Activated naive CD8-positive, alpha-beta T cell treated with anti-CD3 and anti-CD28 coated beads for 36 hours (primary cell): Measurements from ENCODE around the gene SKI. TPM values are rescaled to one million over a fixed set of nuclear protein-coding genes. Genes with fewer than 3 reads are reported as not detected.

ENCODE experiments used
- DNase-seq: peaks from one replicate; pipeline ENCODE4 v3.0.0; 2021
- H3K27ac Mint-ChIP-seq: one replicate; pipeline ENCODE4 v1.8.0; 2022; ENCODE audit warnings: mild to moderate bottlenecking, moderate library complexity, mixed read lengths
- H3K27me3 Mint-ChIP-seq: one replicate; pipeline ENCODE4 v1.8.0; 2022; ENCODE audit warnings: mild to moderate bottlenecking, mixed read lengths
- H3K36me3 Mint-ChIP-seq: one replicate; pipeline ENCODE4 v1.8.0; 2021; ENCODE audit warnings: mild to moderate bottlenecking, mixed read lengths
- H3K4me1 Mint-ChIP-seq: one replicate; pipeline ENCODE4 v1.8.0; 2021; ENCODE audit warnings: mixed read lengths
- H3K4me3 Mint-ChIP-seq: one replicate; pipeline ENCODE4 v1.8.0; 2022; ENCODE audit warnings: mild to moderate bottlenecking, moderate library complexity, mixed read lengths
- H3K9me3 Mint-ChIP-seq: one replicate; pipeline ENCODE4 v1.8.0; 2022; ENCODE audit warnings: mixed read lengths
- total RNA-seq, 2 experiments: library from RNA; stranded (reverse); gene quantifications; one replicate each; pipeline ENCODE4 v1.2.3, GENCODE V29; 2021

The SKI gene
- 10 to 100 TPM; 25.4 to 27.3 TPM for total RNA-seq

- Mint-ChIP-seq H3K4me3 (peak within 1 kb of the TSS; percentile 97), H3K36me3 (peaks cover 28% of the 10 kb centered on the region)
These were observed at the start of gene SKI for GRCh38 chr1:2228157-2228594. Gene SKI (plus strand): TSS chr1:2228319. CDS start chr1:2228767, 448 bp downstream.

GRCh38 chr1:2178875-2179274 lies 49.2 kb upstream of the SKI start:
- no peaks in the 10 kb centered on the region for H3K4me1 Mint-ChIP-seq
- no peaks in the 10 kb centered on the region for H3K36me3 Mint-ChIP-seq
- H3K27me3 Mint-ChIP-seq: no peaks in the 10 kb centered on the region
- no peak overlapping the region for H3K27ac Mint-ChIP-seq
- no peak overlapping the region for H3K4me3 Mint-ChIP-seq
- no peaks in the 10 kb centered on the region for H3K9me3 Mint-ChIP-seq
- no peak for DNase-seq

More at GRCh38 chr1:2228157-2228594, at the start of gene SKI:
- peaks cover 20% of the 10 kb centered on the region for H3K4me1 Mint-ChIP-seq
- H3K27me3 Mint-ChIP-seq: no peaks in the 10 kb centered on the region
- no peak for DNase-seq
- H3K9me3 Mint-ChIP-seq: no peaks in the 10 kb centered on the region
- peak within 1 kb of the TSS; percentile 94 for H3K27ac Mint-ChIP-seq

GRCh38 chr1:2179283-2180013 lies 48.7 kb upstream of the SKI start:
- DNase-seq: no peak
- H3K9me3 Mint-ChIP-seq: no peaks in the 10 kb centered on the region
- no peaks in the 10 kb centered on the region for H3K27me3 Mint-ChIP-seq
- no peak overlapping the region for H3K4me3 Mint-ChIP-seq
- no peaks in the 10 kb centered on the region for H3K4me1 Mint-ChIP-seq
- no peak overlapping the region for H3K27ac Mint-ChIP-seq
- H3K36me3 Mint-ChIP-seq: no peaks in the 10 kb centered on the region

GRCh38 chr1:2180297-2181245 lies 47.5 kb upstream of the SKI start:
- H3K27ac Mint-ChIP-seq: no peak overlapping the region
- H3K4me3 Mint-ChIP-seq: no peak overlapping the region
- no peaks in the 10 kb centered on the region for H3K4me1 Mint-ChIP-seq
- DNase-seq: no peak
- H3K9me3 Mint-ChIP-seq: no peaks in the 10 kb centered on the region
- H3K27me3 Mint-ChIP-seq: no peaks in the 10 kb centered on the region
- no peaks in the 10 kb centered on the region for H3K36me3 Mint-ChIP-seq

GRCh38 chr1:2181271-2181670 lies 46.8 kb upstream of the SKI start:
- no peaks in the 10 kb centered on the region for H3K27me3 Mint-ChIP-seq
- no peaks in the 10 kb centered on the region for H3K36me3 Mint-ChIP-seq
- no peak overlapping the region for H3K4me3 Mint-ChIP-seq
- no peak for DNase-seq
- no peaks in the 10 kb centered on the region for H3K9me3 Mint-ChIP-seq
- no peaks in the 10 kb centered on the region for H3K4me1 Mint-ChIP-seq
- H3K27ac Mint-ChIP-seq: no peak overlapping the region

- no peak for DNase-seq
- H3K36me3 Mint-ChIP-seq: no peaks in the 10 kb centered on the region
- no peaks in the 10 kb centered on the region for H3K4me1 Mint-ChIP-seq
- H3K4me3 Mint-ChIP-seq: no peak overlapping the region
- no peaks in the 10 kb centered on the region for H3K27me3 Mint-ChIP-seq
- H3K27ac Mint-ChIP-seq: no peak overlapping the region
- H3K9me3 Mint-ChIP-seq: no peaks in the 10 kb centered on the region
These were observed 46.4 kb upstream of the SKI start for GRCh38 chr1:2181752-2182151.

GRCh38 chr1:2182376-2182775 lies 45.7 kb upstream of the SKI start:
- Mint-ChIP-seq H3K27me3 (no peaks in the 10 kb centered on the region), H3K4me1 (no peaks in the 10 kb centered on the region), H3K9me3 (no peaks in the 10 kb centered on the region), H3K27ac (no peak overlapping the region), H3K36me3 (no peaks in the 10 kb centered on the region), H3K4me3 (no peak overlapping the region)
- no peak for DNase-seq

GRCh38 chr1:2183937-2184334 lies 44.2 kb upstream of the SKI start:
- no peaks in the 10 kb centered on the region for H3K36me3 Mint-ChIP-seq
- H3K27ac Mint-ChIP-seq: no peak overlapping the region
- no peak overlapping the region for H3K4me3 Mint-ChIP-seq
- H3K27me3 Mint-ChIP-seq: no peaks in the 10 kb centered on the region
- H3K4me1 Mint-ChIP-seq: no peaks in the 10 kb centered on the region
- H3K9me3 Mint-ChIP-seq: no peaks in the 10 kb centered on the region
- no peak for DNase-seq

GRCh38 chr1:2184531-2184930 lies 43.6 kb upstream of the SKI start:
- no peak overlapping the region for H3K27ac Mint-ChIP-seq
- DNase-seq: no peak
- no peak overlapping the region for H3K4me3 Mint-ChIP-seq

GRCh38 chr1:2184934-2185333 lies 43.2 kb upstream of the SKI start:
- no peaks in the 10 kb centered on the region for H3K9me3 Mint-ChIP-seq
- no peak for DNase-seq
- no peaks in the 10 kb centered on the region for H3K27me3 Mint-ChIP-seq
- H3K36me3 Mint-ChIP-seq: peaks cover 2% of the 10 kb centered on the region
- no peak overlapping the region for H3K4me3 Mint-ChIP-seq
- H3K4me1 Mint-ChIP-seq: peaks cover 3% of the 10 kb centered on the region
- H3K27ac Mint-ChIP-seq: no peak overlapping the region

More at GRCh38 chr1:2184531-2184930, 43.6 kb upstream of the SKI start:
- no peaks in the 10 kb centered on the region for H3K27me3 Mint-ChIP-seq
- peaks cover 3% of the 10 kb centered on the region for H3K4me1 Mint-ChIP-seq
- H3K9me3 Mint-ChIP-seq: no peaks in the 10 kb centered on the region
- H3K36me3 Mint-ChIP-seq: peaks cover 2% of the 10 kb centered on the region

- Mint-ChIP-seq H3K4me1 (peaks cover 9% of the 10 kb centered on the region), H3K36me3 (peaks cover 2% of the 10 kb centered on the region), H3K9me3 (no peaks in the 10 kb centered on the region), H3K27me3 (no peaks in the 10 kb centered on the region), H3K27ac (peak overlapping the region; percentile 19), H3K4me3 (no peak overlapping the region)
- DNase-seq: no peak
These were observed 42.0 kb upstream of the SKI start for GRCh38 chr1:2185880-2186855.

GRCh38 chr1:2186901-2187300 lies 41.2 kb upstream of the SKI start:
- no peak for DNase-seq
- Mint-ChIP-seq H3K4me1 (peaks cover 11% of the 10 kb centered on the region), H3K9me3 (no peaks in the 10 kb centered on the region), H3K36me3 (peaks cover 2% of the 10 kb centered on the region), H3K27me3 (no peaks in the 10 kb centered on the region), H3K27ac (no peak overlapping the region), H3K4me3 (no peak overlapping the region)

GRCh38 chr1:2187619-2188018 lies 40.5 kb upstream of the SKI start:
- Mint-ChIP-seq H3K9me3 (no peaks in the 10 kb centered on the region), H3K27ac (no peak overlapping the region)
- DNase-seq: no peak

GRCh38 chr1:2188336-2188735 lies 39.8 kb upstream of the SKI start:
- DNase-seq: no peak
- Mint-ChIP-seq H3K4me1 (peaks cover 16% of the 10 kb centered on the region), H3K36me3 (peaks cover 2% of the 10 kb centered on the region), H3K4me3 (no peak overlapping the region), H3K9me3 (no peaks in the 10 kb centered on the region), H3K27me3 (no peaks in the 10 kb centered on the region), H3K27ac (no peak overlapping the region)

More at GRCh38 chr1:2187619-2188018, 40.5 kb upstream of the SKI start:
- Mint-ChIP-seq H3K36me3 (peaks cover 2% of the 10 kb centered on the region), H3K4me1 (peaks cover 13% of the 10 kb centered on the region), H3K27me3 (no peaks in the 10 kb centered on the region), H3K4me3 (no peak overlapping the region)
